ENCODE measurements around the gene TXNIP.

Gene TXNIP

GRCh38 chr1:146010126-146010738 is 13.9 kb upstream of the TXNIP start:
- DNase-seq (ENCODE audit: low spot score): no peak

- no peak for DNase-seq (ENCODE audit: low spot score)
These were observed 11.2 kb upstream of the TXNIP start for GRCh38 chr1:146007489-146008133.

- no peak for DNase-seq (ENCODE audit: low spot score)
These were observed 5.3 kb upstream of the TXNIP start for GRCh38 chr1:146001709-146002108.

- peak; percentile 74 for DNase-seq (ENCODE audit: low spot score)
These were observed 3.1 kb upstream of the TXNIP start for GRCh38 chr1:145999321-146000024.

- no peak for DNase-seq (ENCODE audit: low spot score)
These were observed 1.3 kb upstream of the TXNIP start for GRCh38 chr1:145997718-145998023.

- peak; percentile 78 for DNase-seq (ENCODE audit: low spot score)
These were observed 788 bp upstream of the TXNIP start for GRCh38 chr1:145997016-145997717.

DNA sequence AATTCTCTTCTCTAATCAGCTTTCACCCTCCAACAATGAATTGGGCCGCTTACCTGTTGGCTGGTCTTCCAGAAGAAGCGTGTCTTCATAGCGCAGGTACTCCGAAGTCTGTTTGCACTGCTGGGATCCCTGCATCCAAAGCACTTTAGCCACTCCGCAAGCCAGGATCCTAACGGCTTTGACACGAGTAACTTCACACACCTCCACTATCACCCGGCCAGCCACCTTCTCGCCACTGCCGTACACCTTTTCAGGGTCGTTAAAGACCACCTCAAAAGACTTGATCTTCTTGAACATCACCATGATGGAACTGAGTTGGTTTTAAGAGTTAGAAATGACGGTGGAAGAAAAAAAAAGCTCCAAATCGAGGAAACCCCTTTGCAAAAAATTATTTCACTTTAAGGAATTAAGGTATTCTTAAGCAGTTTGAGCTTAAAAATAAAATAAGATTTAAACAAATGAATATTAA is 381 bp downstream of the TXNIP start:
- DNase-seq (ENCODE audit: low spot score): no peak

GRCh38 chr1:145995148-145995881 is 1.1 kb downstream of the TXNIP start:
- DNase-seq (ENCODE audit: low spot score): no peak

DNA sequence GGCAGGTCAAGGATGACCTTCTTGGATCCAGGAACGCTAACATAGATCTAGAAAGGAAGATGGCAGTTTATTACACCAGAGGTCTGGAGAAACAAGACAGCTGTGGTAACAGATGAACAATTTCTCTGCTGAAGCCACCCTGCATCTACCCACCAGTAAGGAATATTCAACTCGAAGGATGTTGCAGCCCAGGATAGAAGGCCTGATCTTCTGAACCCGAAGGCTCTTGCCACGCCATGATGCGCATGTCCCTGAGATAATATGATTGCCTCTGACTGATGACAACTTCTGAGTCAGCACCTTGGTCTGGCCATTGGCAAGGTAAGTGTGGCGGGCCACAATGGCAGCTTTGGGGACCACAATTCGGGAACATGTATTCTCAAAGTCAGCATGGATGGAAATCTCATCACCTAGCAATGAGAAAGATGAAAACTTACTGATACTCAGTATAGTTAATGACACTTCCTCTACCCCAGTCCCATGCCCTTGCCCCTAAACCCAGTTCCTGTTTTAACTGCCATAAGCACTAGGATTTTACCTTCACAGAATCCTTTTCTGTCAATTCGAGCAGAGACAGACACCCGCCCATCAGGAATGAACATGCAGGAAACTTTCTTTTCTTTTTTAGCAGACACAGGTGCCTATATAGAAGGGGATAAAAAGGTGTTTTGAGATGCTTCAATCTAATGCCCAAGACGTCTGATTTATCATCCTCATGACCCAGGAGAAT is 1.8 kb downstream of the TXNIP start:
- peak; percentile 33 for DNase-seq (ENCODE audit: low spot score)

GRCh38 chr1:145993618-145994390 is 2.6 kb downstream of the TXNIP start:
- DNase-seq (ENCODE audit: low spot score): no peak

DNA sequence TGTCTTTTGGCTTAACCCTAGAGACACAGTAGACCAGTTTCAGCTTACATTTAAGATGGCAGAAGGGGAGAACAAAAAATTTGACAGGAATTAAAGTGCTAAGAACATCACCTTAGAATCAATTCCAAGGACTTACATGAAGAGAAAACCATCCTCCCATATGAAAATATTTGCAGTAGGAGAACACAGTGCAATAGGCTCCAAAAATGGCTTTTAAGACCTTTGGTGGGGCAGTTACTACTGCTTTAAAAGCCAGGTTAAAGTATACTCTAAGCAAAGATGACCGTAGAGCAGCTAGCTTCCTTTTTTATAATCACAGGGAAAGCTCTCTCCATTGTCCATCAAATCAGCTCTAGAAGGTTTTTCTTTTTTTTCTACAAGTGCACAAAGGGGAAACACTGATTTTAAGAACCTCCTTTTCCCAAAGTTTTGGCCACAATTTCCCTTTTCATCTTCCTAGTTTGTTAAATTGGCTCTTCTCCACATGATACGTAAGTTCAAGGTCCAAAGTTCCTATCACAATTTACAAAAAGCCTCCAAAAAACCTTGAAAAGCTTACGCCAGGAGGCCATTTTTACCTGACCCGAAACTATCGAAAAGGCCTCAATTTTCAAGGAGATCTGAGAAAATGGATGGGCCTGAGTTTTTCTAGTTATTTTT is 3.3 kb downstream of the TXNIP start:
- no peak for DNase-seq (ENCODE audit: low spot score)

GRCh38 chr1:145992502-145992936 is 3.9 kb downstream of the TXNIP start:
- no peak for DNase-seq (ENCODE audit: low spot score)

DNA sequence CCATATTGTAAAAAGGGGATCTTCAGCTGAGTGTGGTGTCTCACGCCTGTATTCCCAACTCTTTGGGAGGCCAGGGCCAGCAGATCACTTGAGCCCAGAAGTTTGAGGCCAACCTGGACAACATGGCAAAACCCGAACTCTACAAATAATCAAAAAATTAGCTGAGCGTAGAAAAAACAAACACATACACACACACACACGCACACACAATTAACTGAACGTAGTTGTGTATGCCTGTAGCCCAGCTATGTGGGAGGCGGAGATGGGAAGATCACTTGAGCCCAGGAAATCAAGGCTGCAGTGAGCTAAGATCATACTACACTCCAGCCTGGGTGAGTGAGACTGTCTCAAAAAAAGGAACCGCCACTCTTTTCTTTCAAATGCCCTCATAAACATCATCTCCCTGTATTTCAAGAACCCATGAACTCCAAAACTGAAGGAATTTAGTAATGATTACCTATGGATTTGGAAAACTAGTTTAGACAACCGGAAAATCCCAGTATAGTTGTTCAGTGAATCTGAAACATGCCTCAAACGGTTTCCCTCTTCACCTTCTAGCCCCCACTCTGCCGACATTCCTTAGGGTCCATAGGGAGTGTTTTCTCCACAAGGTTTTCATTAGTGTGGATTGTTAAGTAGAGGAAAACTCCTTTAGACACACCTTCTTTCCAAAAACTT is 4.5 kb downstream of the TXNIP start:
- peak; percentile 14 for DNase-seq (ENCODE audit: low spot score)

DNA sequence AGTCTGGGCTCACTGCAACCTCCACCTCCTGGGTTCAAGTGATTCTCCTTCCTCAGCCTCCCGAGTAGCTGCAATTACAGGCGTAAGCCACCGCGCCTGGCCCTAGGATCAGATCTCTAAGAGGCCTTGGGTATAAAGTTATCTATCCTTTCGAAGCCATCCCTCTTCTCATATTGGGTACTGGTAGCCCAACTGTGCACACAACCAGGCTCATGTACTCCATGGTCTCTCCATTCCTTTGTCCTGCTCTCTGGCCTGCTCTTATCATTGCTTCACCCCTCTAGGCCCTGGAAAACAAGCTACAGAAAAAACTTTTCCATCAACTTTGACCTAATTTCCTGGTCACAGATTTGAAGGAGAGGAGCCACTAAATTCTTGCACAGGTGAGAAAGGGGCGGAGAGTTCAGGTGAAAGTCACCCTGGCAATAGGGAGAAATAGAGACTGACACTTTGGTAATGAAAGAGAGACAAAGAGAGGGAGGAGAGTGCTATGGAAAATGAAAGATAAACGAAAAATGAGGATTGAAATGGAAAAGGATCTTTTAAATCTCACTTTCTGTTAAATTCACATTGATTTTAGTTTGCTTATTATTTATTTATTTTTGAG is 6.0 kb downstream of the TXNIP start:
- no peak for DNase-seq (ENCODE audit: low spot score)

GRCh38 chr1:145988773-145989172 is 7.6 kb downstream of the TXNIP start:
- peak; percentile 26 for DNase-seq (ENCODE audit: low spot score)

DNA sequence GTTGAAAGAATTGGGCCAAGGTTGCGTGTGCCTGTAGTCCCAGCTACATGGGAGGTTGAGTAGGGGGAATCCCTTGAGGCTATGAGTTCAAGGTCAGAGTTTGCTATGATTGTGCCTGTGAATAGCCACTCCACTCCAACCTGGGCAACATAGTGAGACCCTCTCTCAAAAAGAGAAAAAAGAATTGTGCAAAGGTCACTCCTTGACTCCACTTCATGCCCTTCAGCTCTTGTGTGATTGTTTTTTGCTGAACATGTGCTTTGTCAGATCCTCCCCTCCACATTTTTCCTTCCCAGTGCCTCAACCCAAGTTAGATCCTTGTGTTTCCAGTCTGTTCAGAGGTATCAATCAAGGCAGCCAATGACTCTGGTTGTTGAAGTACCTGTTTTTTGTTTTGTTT is 8.5 kb downstream of the TXNIP start:
- DNase-seq (ENCODE audit: low spot score): no peak

DNA sequence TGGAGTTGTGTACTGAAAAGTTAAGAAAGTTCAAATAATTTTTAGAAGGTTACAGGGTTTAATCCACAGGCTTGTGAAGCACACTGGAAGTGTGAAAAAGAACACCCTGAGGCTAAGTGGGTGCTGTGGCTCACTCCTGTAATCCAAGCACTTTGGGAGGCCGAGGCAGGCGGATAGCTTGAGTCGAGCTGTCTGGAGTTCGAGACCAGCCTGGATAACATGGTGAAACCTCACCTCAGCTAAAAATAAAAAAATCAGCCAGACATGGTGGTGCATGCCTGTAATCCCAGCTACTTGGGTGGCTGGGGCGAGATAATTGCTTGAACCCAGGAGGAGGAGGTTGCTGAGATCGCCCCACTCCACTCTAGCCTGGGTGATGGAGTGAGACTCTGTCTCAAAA is 9.8 kb downstream of the TXNIP start:
- no peak for DNase-seq (ENCODE audit: low spot score)

DNA sequence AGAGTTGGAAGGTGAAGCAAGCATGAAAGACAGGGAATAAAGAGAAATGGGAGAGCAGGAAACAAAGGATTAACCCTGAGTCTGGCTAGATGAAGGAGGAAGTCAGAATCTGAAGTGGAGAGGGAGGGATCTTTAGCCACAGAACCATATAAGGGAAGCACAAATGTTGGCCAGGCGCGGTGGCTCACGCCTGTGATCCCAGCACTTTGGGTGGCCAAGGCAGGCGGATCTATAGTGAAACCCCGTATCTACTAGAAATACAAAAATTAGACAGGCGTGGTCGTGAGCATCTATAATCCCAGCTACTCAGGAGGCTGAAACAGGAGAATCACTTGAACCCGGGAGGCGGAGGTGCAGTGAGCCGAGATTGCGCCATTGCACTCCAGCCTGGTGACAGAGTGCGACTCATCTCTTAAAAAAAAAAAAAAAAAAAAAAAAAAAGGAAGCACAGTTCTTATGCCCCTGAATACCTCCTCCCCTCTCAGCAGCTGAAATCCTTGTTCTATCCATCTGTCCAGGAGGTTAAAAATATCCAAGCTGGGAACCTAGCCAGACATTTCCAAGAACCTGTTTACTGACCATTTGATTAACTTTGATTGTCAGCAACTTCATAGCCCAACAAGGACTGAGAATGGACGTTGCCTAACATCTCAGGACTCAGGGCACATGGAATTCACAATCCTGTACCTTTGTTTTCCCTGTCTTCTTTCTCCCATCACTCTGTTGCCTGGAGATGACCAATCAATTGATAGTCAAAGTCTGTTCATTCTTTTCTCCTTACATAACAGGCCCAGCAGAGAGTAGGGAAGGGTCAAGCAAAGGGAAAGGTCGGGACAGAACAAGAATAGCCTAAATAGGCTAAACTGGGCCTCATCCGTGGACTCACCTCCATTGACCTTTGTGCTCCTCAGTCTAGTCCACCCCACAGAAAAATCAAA is 10.6 kb downstream of the TXNIP start:
- DNase-seq (ENCODE audit: low spot score): no peak
